Measurements from ENCODE around the gene PASK.

Gene PASK

GRCh38 chr2:241074065-241074818 lies 75.0 kb downstream of the PASK start:
- no peak for DNase-seq

- no peak for DNase-seq
Measured at GRCh38 chr2:241073166-241074064, 75.9 kb downstream of the PASK start.

- no peak for DNase-seq
Measured at GRCh38 chr2:241072553-241073165, 76.6 kb downstream of the PASK start.

DNA sequence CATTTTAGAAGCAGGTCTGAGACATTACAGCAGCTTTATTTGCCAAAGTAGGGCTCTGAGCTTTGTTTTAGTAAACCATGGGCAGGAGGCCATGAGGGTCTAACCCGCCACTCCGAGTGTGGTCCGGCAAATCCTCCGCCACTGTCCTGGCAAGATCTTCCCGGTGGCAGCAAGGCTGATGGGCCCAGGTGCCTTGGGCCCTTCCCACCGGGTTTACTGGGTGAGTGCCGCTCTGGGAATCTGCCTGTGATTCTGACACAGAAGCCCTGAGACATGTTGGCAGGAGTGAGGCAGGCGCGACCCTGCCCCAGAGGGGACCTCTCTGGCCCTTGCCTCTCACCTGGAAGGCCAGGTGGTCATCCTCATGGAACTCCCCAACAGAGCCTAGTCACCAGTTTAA lies 77.1 kb downstream of the PASK start:
- DNase-seq: no peak

DNA sequence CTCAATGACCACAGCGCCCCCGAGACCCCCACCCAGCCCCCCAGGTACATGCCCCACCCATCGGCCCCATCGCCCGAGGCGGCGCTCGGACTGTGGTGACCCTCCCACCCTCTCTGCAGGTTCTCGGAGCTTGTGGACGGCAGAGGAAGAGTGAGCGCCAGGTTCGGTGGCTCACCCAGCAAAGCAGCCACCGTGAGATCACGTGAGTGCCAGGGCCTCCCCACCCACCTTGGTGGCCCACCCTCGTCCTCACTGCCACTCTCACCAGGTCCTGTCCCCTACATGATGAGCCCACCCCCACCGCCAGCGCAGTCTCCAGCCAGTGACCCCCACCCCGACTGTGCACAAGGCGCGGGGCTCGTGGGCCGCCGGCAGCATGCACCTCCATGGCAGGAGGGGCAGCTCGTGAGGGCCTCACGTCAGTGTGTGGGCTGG lies 77.6 kb downstream of the PASK start:
- no peak for DNase-seq

DNA sequence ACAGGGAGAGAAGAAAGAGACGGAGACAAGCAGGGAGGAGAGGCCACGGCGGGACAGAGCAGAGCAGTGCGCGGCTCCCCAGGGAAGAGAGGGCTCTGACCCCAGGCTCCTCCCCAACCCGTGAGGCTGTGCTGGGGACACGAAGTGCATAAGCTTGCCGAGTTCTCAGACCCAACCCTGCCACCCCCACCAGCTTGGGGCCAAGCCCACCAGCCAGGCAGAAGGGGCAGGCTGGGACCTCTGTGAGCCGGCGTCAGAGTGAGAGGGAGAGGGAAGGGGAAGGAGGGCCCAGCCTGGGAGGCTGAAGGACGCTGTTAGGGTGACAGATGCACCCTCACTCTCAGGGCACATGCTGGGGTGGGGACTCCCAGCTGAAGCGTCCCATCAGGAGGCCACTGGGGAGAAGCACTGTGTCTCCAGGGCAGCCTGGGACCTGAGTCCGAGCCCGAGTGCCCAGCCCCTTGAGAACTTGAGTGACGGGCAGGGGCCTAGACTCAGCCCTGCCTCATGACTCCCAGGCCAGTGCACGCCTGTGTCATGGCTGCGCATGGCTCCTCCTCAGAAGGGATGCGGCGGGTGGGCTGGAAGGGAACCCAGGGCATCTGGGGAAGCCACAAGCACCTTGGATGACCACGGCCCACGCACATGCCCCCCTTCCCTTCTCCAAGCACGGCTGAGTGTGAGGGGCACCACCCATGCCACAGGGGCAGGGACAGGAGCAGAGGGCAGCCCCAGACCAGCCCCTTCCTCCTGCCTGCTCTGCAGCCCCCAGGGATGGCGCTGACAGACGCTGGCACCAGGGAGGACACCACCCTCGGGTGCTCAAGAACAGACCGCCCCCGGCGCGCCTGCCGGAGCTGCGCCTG lies 78.2 kb downstream of the PASK start:
- DNase-seq: no peak

GRCh38 chr2:241070361-241070760 lies 78.9 kb downstream of the PASK start:
- DNase-seq: no peak

DNA sequence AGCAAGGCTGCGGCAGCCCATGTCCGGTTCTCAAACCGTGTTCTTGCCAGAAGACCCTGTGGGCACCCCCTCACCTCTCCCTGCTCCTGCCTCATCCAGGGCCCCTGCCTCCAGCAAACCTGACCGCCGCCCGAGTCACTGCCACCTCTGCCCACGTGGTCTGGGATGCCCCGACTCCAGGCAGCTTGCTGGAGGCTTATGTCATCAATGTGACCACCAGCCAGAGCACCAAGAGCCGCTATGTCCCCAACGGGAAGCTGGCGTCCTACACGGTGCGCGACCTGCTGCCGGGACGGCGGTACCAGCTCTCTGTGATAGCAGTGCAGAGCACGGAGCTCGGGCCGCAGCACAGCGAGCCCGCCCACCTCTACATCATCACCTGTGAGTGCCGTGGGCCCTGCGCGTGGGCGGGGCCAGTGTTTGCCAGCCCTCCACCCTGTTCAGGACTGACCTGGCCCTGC lies 79.4 kb downstream of the PASK start:
- DNase-seq: no peak

DNA sequence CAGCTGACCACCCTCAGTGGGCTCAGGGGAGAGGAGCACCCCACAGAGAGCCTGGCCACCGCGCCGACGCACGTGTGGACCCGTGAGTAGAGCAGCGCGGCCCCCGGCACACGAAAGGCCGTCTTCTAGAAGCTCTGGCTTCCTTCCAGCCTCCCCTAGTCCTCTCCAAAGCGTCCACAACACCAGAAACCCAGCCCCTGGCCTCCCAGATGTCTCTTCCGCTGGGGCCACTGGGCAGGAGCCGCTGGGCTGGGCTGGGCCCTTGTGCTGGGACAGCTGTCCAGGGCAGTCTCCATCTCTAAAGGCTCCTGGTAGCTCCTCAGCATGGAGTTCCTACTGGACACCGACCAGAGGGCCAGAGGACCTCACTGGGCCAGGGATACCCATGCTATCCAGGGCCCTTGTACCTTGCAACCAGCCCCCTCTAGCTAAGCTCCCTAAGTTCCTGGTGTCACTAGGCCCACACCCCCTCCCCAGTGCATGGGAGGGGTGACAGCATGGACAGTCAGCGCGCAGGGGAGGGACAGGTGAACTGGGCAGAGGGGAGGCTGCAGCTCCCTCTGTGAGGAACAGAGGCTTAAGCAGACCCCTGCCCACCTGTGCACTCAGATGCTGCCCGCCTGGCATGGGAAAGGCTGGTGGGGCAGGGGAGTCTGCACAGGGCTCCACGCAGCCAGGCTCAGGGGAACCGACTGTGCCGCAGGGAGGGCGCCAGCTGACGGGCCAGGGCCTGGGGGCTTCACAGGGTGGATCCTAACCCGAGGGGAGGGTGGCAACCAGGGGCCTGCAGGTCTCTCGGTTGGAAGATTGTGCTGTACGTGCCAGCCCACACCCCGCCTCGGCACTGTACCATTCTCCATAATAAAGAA lies 80.1 kb downstream of the PASK start:
- DNase-seq: no peak

DNA sequence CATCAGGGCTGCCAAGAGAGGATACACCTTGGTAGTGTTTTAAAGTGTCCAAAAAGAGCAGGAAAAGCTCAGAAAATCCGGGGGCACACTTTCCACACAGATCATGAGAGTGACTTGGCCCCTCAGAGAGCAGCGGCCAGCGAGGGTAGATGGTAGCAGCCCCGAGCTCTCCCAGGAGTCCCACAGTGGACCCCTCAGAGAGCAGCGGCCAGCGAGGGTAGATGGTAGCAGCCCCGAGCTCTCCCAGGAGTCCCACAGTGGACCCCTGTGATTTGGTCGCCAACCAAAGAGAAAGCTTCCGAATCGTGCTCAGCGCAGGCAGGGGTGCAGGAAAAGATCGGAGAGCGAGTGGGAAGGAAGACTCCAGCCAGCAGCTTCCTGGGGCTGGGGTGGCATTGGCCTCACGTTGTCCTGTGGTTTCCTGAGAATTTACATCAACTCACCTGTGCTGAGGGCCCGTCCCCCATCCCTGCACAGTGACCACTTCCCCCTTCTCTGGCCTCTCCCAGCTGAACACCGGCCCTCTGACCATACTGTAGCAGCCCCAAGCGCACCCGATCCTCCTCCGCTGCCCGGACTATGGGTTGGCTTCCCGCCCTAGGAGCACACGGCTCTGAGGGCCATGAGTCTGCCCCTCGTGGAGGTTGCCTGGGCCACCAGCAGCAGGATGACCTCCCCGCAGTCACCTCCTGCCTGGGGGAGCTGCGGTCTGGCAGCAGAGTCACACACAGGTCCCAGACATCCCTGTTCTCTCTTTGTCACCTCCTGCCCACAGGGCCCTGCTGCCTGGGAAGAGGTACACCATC lies 80.9 kb downstream of the PASK start:
- DNase-seq: no peak

DNA sequence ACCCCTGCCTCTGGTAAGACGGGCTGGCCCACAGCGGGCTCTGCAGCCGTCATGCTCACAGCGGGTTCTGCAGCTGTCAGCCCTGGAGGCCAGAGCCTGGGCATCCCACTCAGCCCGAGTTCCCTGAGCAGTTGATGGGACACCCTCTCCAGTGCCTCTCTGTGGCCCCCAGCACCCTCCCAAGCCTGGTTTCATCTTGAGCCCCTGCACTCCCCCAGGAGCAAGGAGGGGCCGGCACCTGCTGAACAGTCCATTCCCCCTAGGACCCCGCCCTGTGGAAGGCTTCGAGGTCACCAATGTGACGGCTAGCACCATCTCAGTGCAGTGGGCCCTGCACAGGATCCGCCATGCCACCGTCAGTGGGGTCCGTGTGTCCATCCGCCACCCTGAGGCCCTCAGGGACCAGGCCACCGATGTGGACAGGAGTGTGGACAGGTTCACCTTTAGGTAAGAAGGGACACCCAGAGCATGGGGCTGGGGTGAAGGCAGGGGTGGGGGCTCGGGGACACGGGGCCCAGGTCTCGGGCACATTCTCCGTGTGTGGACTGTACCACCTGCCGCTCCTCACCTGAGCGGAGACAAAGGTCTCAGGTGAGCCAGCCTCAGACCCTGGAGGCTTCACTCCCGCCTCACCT lies 81.7 kb downstream of the PASK start:
- DNase-seq: no peak

DNA sequence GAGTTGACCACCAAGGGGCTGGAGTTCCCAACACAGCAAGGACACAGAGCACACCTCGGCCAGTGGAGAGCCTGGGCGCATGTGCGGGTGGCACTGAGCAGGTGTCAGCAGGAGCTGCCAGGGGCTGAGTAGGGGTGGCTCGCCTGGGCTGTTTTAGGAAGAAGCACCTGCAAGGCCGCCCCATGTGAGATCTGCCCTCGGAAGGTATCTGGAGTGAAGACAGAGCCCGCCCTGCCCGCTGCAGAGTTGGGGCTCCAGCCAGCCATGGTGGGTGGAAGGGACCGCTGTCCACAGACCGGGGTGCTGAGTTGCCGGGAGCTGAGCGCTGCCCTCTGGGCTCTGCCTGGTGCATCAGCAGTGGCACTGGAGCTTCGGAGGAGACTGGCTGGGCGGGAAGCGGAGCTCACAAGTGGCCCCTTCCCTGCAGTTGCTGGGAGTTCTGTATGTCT lies 82.4 kb downstream of the PASK start:
- no peak for DNase-seq

GRCh38 chr2:241066171-241066892 lies 82.9 kb downstream of the PASK start:
- DNase-seq: no peak

GRCh38 chr2:241065355-241065803 lies 83.9 kb downstream of the PASK start:
- DNase-seq: no peak

DNA sequence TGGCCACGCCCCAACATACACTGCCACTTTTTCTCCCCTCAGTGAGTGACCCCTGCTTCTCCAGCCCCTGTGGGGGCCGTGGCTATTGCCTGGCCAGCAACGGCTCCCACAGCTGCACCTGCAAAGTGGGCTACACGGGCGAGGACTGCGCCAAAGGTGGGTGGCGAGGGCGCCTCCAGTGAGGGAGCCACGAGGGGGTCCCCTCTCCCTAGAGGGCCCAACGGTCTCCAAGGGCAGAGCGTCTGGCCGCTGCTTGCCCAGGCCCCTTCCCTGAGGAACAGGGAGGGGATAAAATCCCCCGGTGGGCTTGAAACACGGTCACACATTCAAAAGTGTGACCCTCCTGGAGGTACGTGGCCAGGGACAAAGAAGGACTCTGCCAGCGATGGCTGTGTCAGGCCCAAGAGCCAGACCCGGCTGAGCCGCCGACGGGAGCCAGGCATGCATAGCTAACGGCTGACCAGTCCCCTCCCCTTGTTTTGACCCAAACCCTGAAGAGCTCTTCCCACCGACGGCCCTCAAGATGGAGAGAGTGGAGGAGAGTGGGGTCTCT lies 84.4 kb downstream of the PASK start:
- no peak for DNase-seq

GRCh38 chr2:241064008-241064801 lies 85.1 kb downstream of the PASK start:
- DNase-seq: no peak

DNA sequence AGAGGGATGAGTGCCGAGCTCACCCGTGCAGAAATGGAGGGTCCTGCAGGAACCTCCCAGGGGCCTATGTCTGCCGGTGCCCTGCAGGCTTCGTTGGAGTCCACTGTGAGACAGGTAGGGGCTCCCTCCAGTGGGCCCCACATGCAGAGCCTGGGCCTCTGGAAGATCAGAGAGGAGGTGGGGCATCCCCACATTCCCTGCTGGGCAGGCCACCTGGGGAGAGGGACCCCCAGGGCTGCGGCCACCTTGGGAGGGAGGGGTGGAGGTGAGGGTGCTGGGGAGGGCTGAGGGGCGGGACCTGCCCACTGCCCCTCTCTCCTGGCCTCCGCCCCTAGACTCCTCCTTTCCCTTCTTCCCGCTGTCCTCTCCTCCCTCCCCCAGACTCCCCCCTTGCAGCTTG lies 85.7 kb downstream of the PASK start:
- DNase-seq: no peak

DNA sequence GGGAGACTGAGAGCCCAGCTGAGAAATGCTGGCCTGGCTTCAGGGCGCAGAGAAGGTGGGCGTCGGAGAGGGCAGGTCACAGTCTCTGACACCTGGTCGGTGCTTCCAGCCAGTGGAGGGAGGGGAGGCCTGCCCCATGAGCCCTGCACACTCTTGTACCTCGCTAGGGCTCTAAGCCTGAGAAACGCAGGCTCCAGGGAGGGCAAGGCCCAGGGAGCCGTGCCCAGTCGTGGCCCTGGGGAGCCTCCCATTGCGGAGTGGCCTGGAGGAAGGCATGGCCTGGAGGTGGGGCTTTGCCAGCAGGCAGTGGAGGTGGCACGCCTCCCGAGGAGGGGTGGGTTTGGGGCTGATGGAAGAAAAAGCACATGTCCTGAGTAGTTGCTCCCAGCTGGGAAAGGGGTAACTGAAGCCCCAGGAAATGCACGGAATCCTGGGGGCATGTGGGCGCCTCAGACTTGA lies 86.2 kb downstream of the PASK start:
- DNase-seq: no peak

Measured in NCI-H524 treated with DMSO at 0.1 percent for 48 hours (cell line).